ENCODE data around the gene PRDM16.

DNA sequence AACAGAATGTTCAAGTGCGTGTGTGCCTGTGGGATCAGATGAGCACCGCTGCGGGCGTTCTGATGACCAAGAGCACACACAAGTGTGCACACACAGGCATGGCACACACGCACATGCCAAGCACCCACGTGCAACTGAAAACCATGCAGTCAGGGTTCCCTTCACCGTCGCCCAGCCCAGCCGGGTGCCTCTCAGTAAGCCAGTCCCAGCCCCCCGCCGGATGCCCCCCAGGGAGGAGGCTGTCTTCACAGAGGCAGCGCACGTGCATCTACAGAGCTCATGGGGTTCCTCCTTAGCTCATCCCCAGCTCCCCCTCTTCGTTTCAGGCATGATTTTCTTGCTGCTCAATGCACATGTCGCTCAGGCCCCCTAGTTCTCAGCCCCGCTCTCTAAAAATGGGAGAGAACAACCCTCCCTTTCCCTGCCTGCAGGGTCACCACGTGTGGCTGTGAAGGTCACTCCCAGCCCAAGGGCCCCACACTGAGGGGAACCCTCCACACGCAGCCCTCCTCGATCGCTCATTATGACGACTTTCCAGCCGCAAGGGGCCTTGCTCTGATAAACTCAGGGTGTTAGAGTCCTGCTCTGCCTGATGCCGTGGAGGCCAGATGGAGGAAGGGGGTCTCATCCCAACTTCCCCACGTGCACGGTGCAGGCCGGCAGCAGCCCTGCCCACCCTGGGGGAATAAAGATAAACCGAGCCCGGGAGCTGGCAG, 355.1 kb downstream of the PRDM16 start:
- TF ChIP-seq, protein P1, sequence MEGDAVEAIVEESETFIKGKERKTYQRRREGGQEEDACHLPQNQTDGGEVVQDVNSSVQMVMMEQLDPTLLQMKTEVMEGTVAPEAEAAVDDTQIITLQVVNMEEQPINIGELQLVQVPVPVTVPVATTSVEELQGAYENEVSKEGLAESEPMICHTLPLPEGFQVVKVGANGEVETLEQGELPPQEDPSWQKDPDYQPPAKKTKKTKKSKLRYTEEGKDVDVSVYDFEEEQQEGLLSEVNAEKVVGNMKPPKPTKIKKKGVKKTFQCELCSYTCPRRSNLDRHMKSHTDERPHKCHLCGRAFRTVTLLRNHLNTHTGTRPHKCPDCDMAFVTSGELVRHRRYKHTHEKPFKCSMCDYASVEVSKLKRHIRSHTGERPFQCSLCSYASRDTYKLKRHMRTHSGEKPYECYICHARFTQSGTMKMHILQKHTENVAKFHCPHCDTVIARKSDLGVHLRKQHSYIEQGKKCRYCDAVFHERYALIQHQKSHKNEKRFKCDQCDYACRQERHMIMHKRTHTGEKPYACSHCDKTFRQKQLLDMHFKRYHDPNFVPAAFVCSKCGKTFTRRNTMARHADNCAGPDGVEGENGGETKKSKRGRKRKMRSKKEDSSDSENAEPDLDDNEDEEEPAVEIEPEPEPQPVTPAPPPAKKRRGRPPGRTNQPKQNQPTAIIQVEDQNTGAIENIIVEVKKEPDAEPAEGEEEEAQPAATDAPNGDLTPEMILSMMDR (conservative IDR thresholded peaks at IDR 0.05) = no peak
- TF ChIP-seq ZFX (IDR thresholded peaks at IDR 0.05) = no peak

Measured in C4-2B (cell line).